IMR-90 (cell line): ENCODE results near the gene SAMHD1. TPM values are rescaled to one million over a fixed set of nuclear protein-coding genes. Genes with fewer than 3 reads are reported as not detected.

Source experiments
- ATAC-seq: fragments of 200-7000 bp; cut with Tn5 transposase; 2 replicates; pipeline ENCODE4 v1.9.1; 2020; ENCODE audit warnings: low read depth, mild to moderate bottlenecking, moderate library complexity
- BruUV-seq: library from RNA; stranded (reverse); fragments of 400-500 nt; replicated peaks from 2 replicates; lab custom pipeline; 2021; lab: Mats Ljungman, UMichigan
- CTCF ChIA-PET: fragments of 300-600 bp; formaldehyde crosslinking; extraction: SDS; loops from one replicate; lab custom pipeline; 2021; ENCODE audit warnings: antibody characterized with exemption; lab: Yijun Ruan, JAX
- POLR2A ChIA-PET: fragments of 300-600 bp; sonication (Branson Sonifier 250); formaldehyde crosslinking; loops from one replicate; lab custom pipeline; 2022; ENCODE audit warnings: antibody characterized with exemption; ENCODE audit not compliant: unreplicated experiment; lab: Charles Lee
- DNase-seq: peaks from one replicate; pipeline ENCODE4 v3.0.0; 2013
- H2AFZ ChIP-seq: replicated peaks from 2 replicates; pipeline ENCODE3; 2013; ENCODE audit warnings: low read length, mild to moderate bottlenecking; ENCODE audit not compliant: poor library complexity
- H2AK5ac ChIP-seq: 2 replicates; pipeline ENCODE4 v1.6.1; 2013; ENCODE audit warnings: low read depth, low read length, inconsistent platforms
- H2AK9ac ChIP-seq: replicated peaks from 2 replicates; pipeline ENCODE3; 2013; ENCODE audit warnings: mild to moderate bottlenecking, low read depth, low read length, moderate library complexity; ENCODE audit not compliant: poor library complexity
- H2BK120ac ChIP-seq: 2 replicates; pipeline ENCODE4 v1.6.1; 2013; ENCODE audit warnings: low read depth, low read length, inconsistent platforms
- H2BK15ac ChIP-seq: 3 replicates; pipeline ENCODE4 v1.6.1; 2013; ENCODE audit warnings: low read depth, low read length, inconsistent platforms
- H2BK20ac ChIP-seq: 2 replicates; pipeline ENCODE4 v1.6.1; 2013; ENCODE audit warnings: low read depth, mild to moderate bottlenecking, inconsistent platforms, low read length, moderate library complexity
- H2BK5ac ChIP-seq: 2 replicates; pipeline ENCODE4 v1.6.1; 2013; ENCODE audit warnings: mild to moderate bottlenecking, low read depth, low read length, inconsistent platforms; ENCODE audit not compliant: poor library complexity, severe bottlenecking
- H3K14ac ChIP-seq: replicated peaks from 2 replicates; pipeline ENCODE4 v1.6.1; 2013; ENCODE audit warnings: low read depth, low read length, inconsistent platforms
- H3K18ac ChIP-seq: 2 replicates; pipeline ENCODE4 v1.6.1; 2013; ENCODE audit warnings: low read depth, low read length, control low read depth
- H3K23ac ChIP-seq: 2 replicates; pipeline ENCODE4 v1.6.1; 2013; ENCODE audit warnings: low read depth, low read length, inconsistent platforms
- H3K27ac ChIP-seq: 2 replicates; pipeline ENCODE4 v1.5.1; 2013; ENCODE audit warnings: mild to moderate bottlenecking, control low read depth, low read length; ENCODE audit not compliant: insufficient read depth
- H3K27me3 ChIP-seq: 2 replicates; pipeline ENCODE4 v1.6.1; 2013; ENCODE audit warnings: low read length; ENCODE audit not compliant: control insufficient read depth, insufficient read depth
- H3K36me3 ChIP-seq: 2 replicates; pipeline ENCODE4 v1.6.1; 2013; ENCODE audit warnings: low read length, mixed read lengths; ENCODE audit not compliant: control insufficient read depth, insufficient read depth
- H3K4ac ChIP-seq: 2 replicates; pipeline ENCODE4 v1.6.1; 2013; ENCODE audit warnings: low read depth, low read length, inconsistent platforms
- H3K4me1 ChIP-seq: 2 replicates; pipeline ENCODE4 v1.6.1; 2013; ENCODE audit warnings: low read length, mixed read lengths; ENCODE audit not compliant: control insufficient read depth, insufficient read depth
- H3K4me2 ChIP-seq: 2 replicates; pipeline ENCODE4 v1.6.1; 2013; ENCODE audit warnings: low read depth, mild to moderate bottlenecking, control low read depth, low read length, moderate library complexity
- H3K4me3 ChIP-seq: 2 replicates; pipeline ENCODE4 v1.5.1; 2013; ENCODE audit warnings: low read depth, mild to moderate bottlenecking, control low read depth, low read length, moderate library complexity; ENCODE audit not compliant: insufficient read depth
- H3K56ac ChIP-seq: 2 replicates; pipeline ENCODE4 v1.6.1; 2013; ENCODE audit warnings: low read length, inconsistent platforms; ENCODE audit not compliant: insufficient read depth; ENCODE audit errors: extremely low read depth
- H3K79me1 ChIP-seq, 2 experiments: 2 replicates each; pipeline ENCODE4 v1.6.1; 2013; ENCODE audit warnings: low read length in 2 of 2, inconsistent platforms in 1 of 2, low read depth in 1 of 2
- H3K9ac ChIP-seq: 2 replicates; pipeline ENCODE4 v1.6.1; 2013; ENCODE audit warnings: low read depth, low read length, control low read depth
- H3K9me1 ChIP-seq: 2 replicates; pipeline ENCODE4 v1.6.1; 2013; ENCODE audit warnings: low read length, inconsistent platforms; ENCODE audit not compliant: insufficient read depth
- H3K9me3 ChIP-seq: 2 replicates; pipeline ENCODE4 v1.6.1; 2013; ENCODE audit warnings: low read length; ENCODE audit not compliant: control insufficient read depth, insufficient read depth
- H4K20me1 ChIP-seq: 2 replicates; pipeline ENCODE4 v1.6.1; 2013; ENCODE audit warnings: low read length, inconsistent platforms; ENCODE audit not compliant: insufficient read depth
- H4K5ac ChIP-seq: 2 replicates; pipeline ENCODE4 v1.6.1; 2013; ENCODE audit warnings: mild to moderate bottlenecking, low read depth, low read length, control low read depth
- H4K8ac ChIP-seq, 2 experiments: 2 replicates each; pipeline ENCODE4 v1.6.1; 2013; ENCODE audit warnings: low read depth in 2 of 2, low read length in 2 of 2, control low read depth in 1 of 2, inconsistent platforms in 1 of 2
- H4K91ac ChIP-seq: 2 replicates; pipeline ENCODE4 v1.6.1; 2013; ENCODE audit warnings: low read depth, low read length, inconsistent platforms; ENCODE audit not compliant: insufficient read depth
- BHLHE40 ChIP-seq: fragments of 150-350 bp; IDR thresholded peaks from 2 replicates; pipeline ENCODE4 v1.6.1; 2016; ENCODE audit warnings: mild to moderate bottlenecking, low read depth, low read length
- CEBPB ChIP-seq: IDR thresholded peaks from 2 replicates; pipeline ENCODE4 v1.6.1; 2012; ENCODE audit warnings: low read depth, low read length, improper control_type of control experiment
- CHD1 ChIP-seq: IDR thresholded peaks from 2 replicates; pipeline ENCODE4 v1.6.1; 2012; ENCODE audit warnings: low read depth, low read length, improper control_type of control experiment
- FOS ChIP-seq: fragments of 150-350 bp; IDR thresholded peaks from 2 replicates; pipeline ENCODE4 v1.6.1; 2016; ENCODE audit warnings: low read depth, low read length
- MAFK ChIP-seq: IDR thresholded peaks from 2 replicates; pipeline ENCODE4 v1.6.1; 2012; ENCODE audit warnings: low read depth, low read length, improper control_type of control experiment
- MAZ ChIP-seq: IDR thresholded peaks from 2 replicates; pipeline ENCODE4 v1.6.1; 2012; ENCODE audit warnings: low read depth, mild to moderate bottlenecking, low read length, improper control_type of control experiment, moderate library complexity, borderline replicate concordance
- MXI1 ChIP-seq: IDR thresholded peaks from 2 replicates; pipeline ENCODE4 v1.6.1; 2012; ENCODE audit warnings: low read depth, mild to moderate bottlenecking, low read length, moderate library complexity, borderline replicate concordance
- NFE2L2 ChIP-seq: fragments of 150-350 bp; IDR thresholded peaks from 2 replicates; pipeline ENCODE4 v1.6.1; 2016; ENCODE audit warnings: low read depth, mild to moderate bottlenecking, low read length
- POLR2A ChIP-seq: IDR thresholded peaks from 2 replicates; pipeline ENCODE4 v1.6.1; 2012; ENCODE audit warnings: mild to moderate bottlenecking, low read depth, low read length
- RAD21 ChIP-seq: IDR thresholded peaks from 2 replicates; pipeline ENCODE4 v1.6.1; 2012; ENCODE audit warnings: low read length, improper control_type of control experiment
- RCOR1 ChIP-seq: IDR thresholded peaks from 2 replicates; pipeline ENCODE4 v1.6.1; 2012; ENCODE audit warnings: mild to moderate bottlenecking, low read length, improper control_type of control experiment; ENCODE audit not compliant: insufficient replicate concordance
- RFX5 ChIP-seq: IDR thresholded peaks from 2 replicates; pipeline ENCODE4 v1.8.0; 2012; ENCODE audit warnings: low read depth, mild to moderate bottlenecking, low read length, moderate library complexity
- SMC3 ChIP-seq: fragments of 150-350 bp; IDR thresholded peaks from 2 replicates; pipeline ENCODE4 v1.6.1; 2016; ENCODE audit warnings: low read depth, mild to moderate bottlenecking, antibody characterized with exemption, low read length, moderate library complexity
- WGBS, 2 experiments: methylation state at CpG; one replicate each; pipeline versions ENCODE4 v1.1.5 to v1.1.7; 2013; ENCODE audit warnings: missing lambda C conversion rate in 2 of 2; ENCODE audit not compliant: insufficient read length in 1 of 2; ENCODE audit errors: extremely low coverage in 2 of 2; 5-methylcytosine and 5-hydroxymethylcytosine counted together
- dilution Hi-C: fragments of 300-500 bp; cut with HindIII; formaldehyde crosslinking; loops from one replicate; pipeline ENCODE4 v1.14.3; 2018; ENCODE audit warnings: low sequenced_read_pairs; ENCODE audit not compliant: unreplicated experiment
- in situ Hi-C: fragments of 300-500 bp; cut with MboI; formaldehyde crosslinking; loops from 3 replicates; pipeline ENCODE4 v1.14.3; 2019; ENCODE audit warnings: low sequenced_read_pairs, inconsistent platforms, mixed read lengths
- intact Hi-C: fragments of 100-400 bp; cut with micrococcal nuclease; formaldehyde crosslinking; loops from 2 replicates; pipeline ENCODE4 v1.10.0; 2022
- polyA plus RNA-seq, 3 experiments: library from polyadenylated mRNA; depleted of rRNA; stranded (reverse); fragments of >200 nt; gene quantifications; 2 replicates each; pipeline ENCODE4 v1.2.3, GENCODE V29; 2012; ENCODE audit warnings: low replicate concordance in 1 of 3
- total RNA-seq: library from RNA; depleted of rRNA; stranded (reverse); fragments of >200 nt; gene quantifications from 2 replicates; pipeline ENCODE4 v1.2.3, GENCODE V29; 2012
- TF ChIP-seq, protein P1 (sequence below): fragments of 150-350 bp; IDR thresholded peaks from 2 replicates; pipeline ENCODE4 v1.6.1; 2016; ENCODE audit warnings: low read depth, mild to moderate bottlenecking, low read length, moderate library complexity, borderline replicate concordance
- TF ChIP-seq, protein P2 (sequence below): fragments of 150-350 bp; IDR thresholded peaks from 2 replicates; pipeline ENCODE4 v1.6.1; 2017; ENCODE audit warnings: mild to moderate bottlenecking, antibody characterized with exemption, low read length, low read depth
- TF ChIP-seq, protein P3 (sequence below): conservative IDR thresholded peaks from 2 replicates; pipeline ENCODE4 v1.5.1; 2012; ENCODE audit warnings: mild to moderate bottlenecking, low read depth, low read length, improper control_type of control experiment

The SAMHD1 gene
- total and polyA plus RNA-seq, 2 of the 4 experiments (the other 2 are of a cell fraction) = 6.3 to 14.9 TPM

DNA sequence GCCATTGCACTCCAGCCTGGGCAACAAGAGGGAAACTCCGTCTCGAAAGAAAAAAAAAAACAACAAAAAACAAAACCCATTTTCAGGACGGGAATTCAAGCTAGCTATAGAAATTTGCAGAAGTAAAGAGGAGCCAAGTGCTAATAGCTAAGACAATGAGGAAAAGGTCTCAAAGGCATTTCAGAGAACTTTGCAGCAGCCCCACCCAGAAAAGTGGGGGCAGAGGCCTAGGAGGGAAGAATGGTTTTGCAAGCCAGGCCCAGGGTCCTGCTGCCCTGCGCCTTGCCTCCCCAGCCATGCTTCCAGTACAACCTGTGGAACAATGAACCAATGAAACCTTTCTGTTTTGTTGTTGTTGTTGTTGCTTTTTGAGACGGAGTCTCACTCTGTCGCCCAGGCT is 38.3 kb upstream of the SAMHD1 start:
- intact Hi-C loops (no loop called here), dilution Hi-C loops (no loop called here), in situ Hi-C loops (no loop called here)
- WGBS, 2 experiments = no CpG with 5 or more reads among the region's 6 CpGs
- Histone ChIP-seq H4K5ac (no peak overlapping the region), H2AFZ (no peak overlapping the region), H3K4me3 (no peak overlapping the region), H3K4ac (no peak overlapping the region), H4K8ac (no peak overlapping the region), H3K18ac (no peak overlapping the region), H3K27ac (no peak overlapping the region), H3K4me2 (no peak overlapping the region), H3K27me3 (no peaks in the 10 kb centered on the region), H2AK5ac (no peak overlapping the region), H2BK15ac (no peak overlapping the region), H3K9me1 (no peaks in the 10 kb centered on the region), H4K20me1 (no peaks in the 10 kb centered on the region), H3K14ac (no peak overlapping the region), H3K56ac (no peak overlapping the region), H2AK9ac (no peak overlapping the region), H2BK20ac (no peak overlapping the region), H3K36me3 (no peaks in the 10 kb centered on the region), H4K91ac (no peak overlapping the region), H3K9ac (no peak overlapping the region), H2BK5ac (no peak overlapping the region), H3K23ac (no peak overlapping the region), H3K4me1 (no peaks in the 10 kb centered on the region), H3K79me1 (no peaks in the 10 kb centered on the region), H2BK120ac (no peak overlapping the region), H3K9me3 (peaks cover 2% of the 10 kb centered on the region)
- ChIA-PET CTCF (no interaction called here), POLR2A (no interaction called here)
- TF ChIP-seq, protein P1, sequence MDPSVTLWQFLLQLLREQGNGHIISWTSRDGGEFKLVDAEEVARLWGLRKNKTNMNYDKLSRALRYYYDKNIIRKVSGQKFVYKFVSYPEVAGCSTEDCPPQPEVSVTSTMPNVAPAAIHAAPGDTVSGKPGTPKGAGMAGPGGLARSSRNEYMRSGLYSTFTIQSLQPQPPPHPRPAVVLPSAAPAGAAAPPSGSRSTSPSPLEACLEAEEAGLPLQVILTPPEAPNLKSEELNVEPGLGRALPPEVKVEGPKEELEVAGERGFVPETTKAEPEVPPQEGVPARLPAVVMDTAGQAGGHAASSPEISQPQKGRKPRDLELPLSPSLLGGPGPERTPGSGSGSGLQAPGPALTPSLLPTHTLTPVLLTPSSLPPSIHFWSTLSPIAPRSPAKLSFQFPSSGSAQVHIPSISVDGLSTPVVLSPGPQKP = no peak
- TF ChIP-seq MAFK (no peak), NFE2L2 (no peak), RCOR1 (no peak), CHD1 (no peak), BHLHE40 (no peak), RAD21 (no peak), MXI1 (no peak), POLR2A (no peak), RFX5 (no peak), SMC3 (no peak), MAZ (no peak), CEBPB (no peak), FOS (no peak)
- TF ChIP-seq, protein P2, sequence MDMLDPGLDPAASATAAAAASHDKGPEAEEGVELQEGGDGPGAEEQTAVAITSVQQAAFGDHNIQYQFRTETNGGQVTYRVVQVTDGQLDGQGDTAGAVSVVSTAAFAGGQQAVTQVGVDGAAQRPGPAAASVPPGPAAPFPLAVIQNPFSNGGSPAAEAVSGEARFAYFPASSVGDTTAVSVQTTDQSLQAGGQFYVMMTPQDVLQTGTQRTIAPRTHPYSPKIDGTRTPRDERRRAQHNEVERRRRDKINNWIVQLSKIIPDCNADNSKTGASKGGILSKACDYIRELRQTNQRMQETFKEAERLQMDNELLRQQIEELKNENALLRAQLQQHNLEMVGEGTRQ = no peak
- TF ChIP-seq, protein P3, sequence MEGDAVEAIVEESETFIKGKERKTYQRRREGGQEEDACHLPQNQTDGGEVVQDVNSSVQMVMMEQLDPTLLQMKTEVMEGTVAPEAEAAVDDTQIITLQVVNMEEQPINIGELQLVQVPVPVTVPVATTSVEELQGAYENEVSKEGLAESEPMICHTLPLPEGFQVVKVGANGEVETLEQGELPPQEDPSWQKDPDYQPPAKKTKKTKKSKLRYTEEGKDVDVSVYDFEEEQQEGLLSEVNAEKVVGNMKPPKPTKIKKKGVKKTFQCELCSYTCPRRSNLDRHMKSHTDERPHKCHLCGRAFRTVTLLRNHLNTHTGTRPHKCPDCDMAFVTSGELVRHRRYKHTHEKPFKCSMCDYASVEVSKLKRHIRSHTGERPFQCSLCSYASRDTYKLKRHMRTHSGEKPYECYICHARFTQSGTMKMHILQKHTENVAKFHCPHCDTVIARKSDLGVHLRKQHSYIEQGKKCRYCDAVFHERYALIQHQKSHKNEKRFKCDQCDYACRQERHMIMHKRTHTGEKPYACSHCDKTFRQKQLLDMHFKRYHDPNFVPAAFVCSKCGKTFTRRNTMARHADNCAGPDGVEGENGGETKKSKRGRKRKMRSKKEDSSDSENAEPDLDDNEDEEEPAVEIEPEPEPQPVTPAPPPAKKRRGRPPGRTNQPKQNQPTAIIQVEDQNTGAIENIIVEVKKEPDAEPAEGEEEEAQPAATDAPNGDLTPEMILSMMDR = no peak
- ATAC-seq = no peak
- DNase-seq = no peak
- no TSS peak for BruUV-seq
